ENCODE results near the gene AMPH. TPM values are rescaled to one million over a fixed set of nuclear protein-coding genes. Genes with fewer than 3 reads are reported as not detected.

AMPH gene
- total RNA-seq, 1 experiment from 2014 or later: 9.0 TPM

GRCh38 chr7:38372290-38372689 is 258.9 kb downstream of the AMPH start:
- no peaks in the 10 kb centered on the region for H3K36me3 Mint-ChIP-seq
- TF ChIP-seq, protein P1, sequence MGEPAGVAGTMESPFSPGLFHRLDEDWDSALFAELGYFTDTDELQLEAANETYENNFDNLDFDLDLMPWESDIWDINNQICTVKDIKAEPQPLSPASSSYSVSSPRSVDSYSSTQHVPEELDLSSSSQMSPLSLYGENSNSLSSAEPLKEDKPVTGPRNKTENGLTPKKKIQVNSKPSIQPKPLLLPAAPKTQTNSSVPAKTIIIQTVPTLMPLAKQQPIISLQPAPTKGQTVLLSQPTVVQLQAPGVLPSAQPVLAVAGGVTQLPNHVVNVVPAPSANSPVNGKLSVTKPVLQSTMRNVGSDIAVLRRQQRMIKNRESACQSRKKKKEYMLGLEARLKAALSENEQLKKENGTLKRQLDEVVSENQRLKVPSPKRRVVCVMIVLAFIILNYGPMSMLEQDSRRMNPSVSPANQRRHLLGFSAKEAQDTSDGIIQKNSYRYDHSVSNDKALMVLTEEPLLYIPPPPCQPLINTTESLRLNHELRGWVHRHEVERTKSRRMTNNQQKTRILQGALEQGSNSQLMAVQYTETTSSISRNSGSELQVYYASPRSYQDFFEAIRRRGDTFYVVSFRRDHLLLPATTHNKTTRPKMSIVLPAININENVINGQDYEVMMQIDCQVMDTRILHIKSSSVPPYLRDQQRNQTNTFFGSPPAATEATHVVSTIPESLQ (CRISPR knock-in tag; IDR thresholded peaks at IDR 0.05): no peak
- TF ChIP-seq ESRRA (CRISPR knock-in tag; IDR thresholded peaks at IDR 0.05; ENCODE audit: borderline replicate concordance) (no peak), ZNF317 (CRISPR knock-in tag; IDR thresholded peaks at IDR 0.05; ENCODE audit: borderline replicate concordance, low read depth) (no peak), ZNF219 (CRISPR knock-in tag; IDR thresholded peaks at IDR 0.05; ENCODE audit: borderline replicate concordance) (no peak), STAT6 (CRISPR knock-in tag; conservative IDR thresholded peaks at IDR 0.05; ENCODE audit: low read depth) (no peak), EMX1 (CRISPR knock-in tag; IDR thresholded peaks at IDR 0.05) (no peak), ERG (CRISPR knock-in tag; IDR thresholded peaks at IDR 0.05) (no peak), JAZF1 (CRISPR knock-in tag; IDR thresholded peaks at IDR 0.05) (no peak)
- TF ChIP-seq, protein P2, sequence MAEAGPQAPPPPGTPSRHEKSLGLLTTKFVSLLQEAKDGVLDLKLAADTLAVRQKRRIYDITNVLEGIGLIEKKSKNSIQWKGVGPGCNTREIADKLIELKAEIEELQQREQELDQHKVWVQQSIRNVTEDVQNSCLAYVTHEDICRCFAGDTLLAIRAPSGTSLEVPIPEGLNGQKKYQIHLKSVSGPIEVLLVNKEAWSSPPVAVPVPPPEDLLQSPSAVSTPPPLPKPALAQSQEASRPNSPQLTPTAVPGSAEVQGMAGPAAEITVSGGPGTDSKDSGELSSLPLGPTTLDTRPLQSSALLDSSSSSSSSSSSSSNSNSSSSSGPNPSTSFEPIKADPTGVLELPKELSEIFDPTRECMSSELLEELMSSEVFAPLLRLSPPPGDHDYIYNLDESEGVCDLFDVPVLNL (CRISPR knock-in tag; IDR thresholded peaks at IDR 0.05; ENCODE audit: borderline replicate concordance, low read depth): no peak
- peaks cover 17% of the 10 kb centered on the region for H3K4me1 Mint-ChIP-seq
- no peak overlapping the region for H3K27ac Mint-ChIP-seq
- peaks cover 2% of the 10 kb centered on the region; the same call in 1 of the 2 replicates for H3K9me3 Mint-ChIP-seq
- ATAC-seq: no peak
- no peaks in the 10 kb centered on the region; the same call in 1 of the 2 replicates for H3K27me3 Mint-ChIP-seq (ENCODE audit: low read depth)
- ChIA-PET CTCF (interaction anchor here (1.0 kb wide), 1 partner anchor 157 kb away, joined by 3 read pairs; no protein-coding TSS in a partner anchor), POLR2A (no interaction called here)
- DNase-seq (ENCODE audit: low spot score): no peak
- no peak overlapping the region for H3K4me3 Mint-ChIP-seq

DNA sequence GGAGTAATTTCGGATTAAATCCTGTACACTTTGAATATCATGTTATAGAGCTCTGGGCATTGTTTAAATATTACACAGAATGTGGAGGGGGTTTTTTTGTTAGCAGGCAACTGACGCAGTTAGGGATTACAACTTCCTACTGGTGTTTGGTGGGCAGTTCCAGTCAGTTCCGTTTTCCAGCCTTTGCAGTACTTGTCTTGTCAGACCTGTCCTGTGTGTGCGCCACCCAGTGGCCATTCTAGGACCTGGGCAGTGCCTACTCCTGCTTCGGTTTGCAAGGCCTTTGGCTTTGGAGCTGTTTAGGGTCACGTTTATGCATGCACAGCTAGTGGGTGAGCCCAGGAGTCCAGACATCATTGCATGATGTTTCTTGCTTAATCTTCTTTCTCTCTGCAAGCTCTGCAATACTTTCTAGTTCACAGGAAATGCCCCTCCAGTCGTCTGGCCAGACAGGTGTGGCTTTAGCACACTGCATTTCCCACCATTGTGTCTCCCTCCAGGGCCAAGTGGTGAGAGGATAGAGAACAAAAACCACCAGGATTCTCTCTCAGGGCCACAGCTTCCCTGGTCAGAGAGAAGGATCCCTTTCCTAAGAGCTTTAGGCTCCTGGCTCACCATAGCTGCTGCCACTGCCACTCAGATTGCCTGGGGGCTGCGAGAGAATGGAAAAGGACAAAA is 261.2 kb downstream of the AMPH start:
- Mint-ChIP-seq H3K4me1 (peaks cover 17% of the 10 kb centered on the region), H3K4me3 (peak overlapping the region; percentile 10; the same call in 1 of the 2 replicates)
- POLR2A ChIA-PET: no interaction called here

More for the DNA sequence above, 261.2 kb downstream of the AMPH start:
- Mint-ChIP-seq H3K36me3 (no peaks in the 10 kb centered on the region), H3K27me3 (ENCODE audit: low read depth) (no peaks in the 10 kb centered on the region), H3K27ac (peak overlapping the region; percentile 24), H3K9me3 (peaks cover 2% of the 10 kb centered on the region; the same call in 1 of the 2 replicates)
- ATAC-seq (peak; percentile 92), DNase-seq (ENCODE audit: low spot score) (peak; percentile 97)
- CTCF ChIA-PET: interaction anchor here (0.6 to 4.9 kb wide), 37 partner anchors 7 to 468 kb away, joined by 3 to 89 read pairs (median 5); partner anchors contain the start of genes AMPH, SFRP4 and STARD3NL
- peak; percentile 77 for TF ChIP-seq CTCF (IDR thresholded peaks at IDR 0.05)
- no peak for TF ChIP-seq SOX15 (CRISPR knock-in tag; IDR thresholded peaks at IDR 0.05)
